HG02852 (cell line): ENCODE data around the gene DCPS.
"Not testable (repeated sequence)": the region's sequence is repeated elsewhere in the genome, so short reads cannot be mapped to it uniquely, and the experiment has no call there.

Source experiments
- ATAC-seq: cut with Tn5 transposase; IDR thresholded peaks from one replicate; pipeline ENCODE4 v1.9.1; 2021; ENCODE audit warnings: mild to moderate bottlenecking, moderate library complexity; ENCODE audit not compliant: unreplicated experiment

Gene DCPS

GRCh38 chr11:126284829-126285228, 19.0 kb upstream of the DCPS start:
- ATAC-seq, result peak; percentile 40

GRCh38 chr11:126288237-126288636, 15.6 kb upstream of the DCPS start:
- no peak for ATAC-seq

DNA sequence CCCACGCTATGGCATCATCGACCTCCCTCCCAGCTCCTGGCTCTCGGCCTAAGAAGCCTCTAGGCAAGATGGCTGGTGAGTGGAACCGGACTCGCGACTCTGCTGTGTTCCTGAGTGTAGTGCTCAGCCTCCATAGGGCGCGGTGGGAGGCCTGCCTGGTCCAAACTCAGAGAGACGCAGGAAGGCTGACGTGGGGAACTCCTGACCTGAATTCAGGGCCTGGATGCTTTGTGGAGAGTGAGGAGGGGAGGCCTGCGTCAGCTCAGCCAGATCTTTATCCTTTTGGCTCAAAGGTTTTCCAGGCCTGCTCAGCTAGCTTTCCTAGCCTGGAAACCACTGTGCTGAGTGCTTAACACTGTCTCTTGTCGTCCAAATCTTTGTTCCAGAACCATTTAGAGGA, 13.0 kb upstream of the DCPS start:
- ATAC-seq, result no peak

DNA sequence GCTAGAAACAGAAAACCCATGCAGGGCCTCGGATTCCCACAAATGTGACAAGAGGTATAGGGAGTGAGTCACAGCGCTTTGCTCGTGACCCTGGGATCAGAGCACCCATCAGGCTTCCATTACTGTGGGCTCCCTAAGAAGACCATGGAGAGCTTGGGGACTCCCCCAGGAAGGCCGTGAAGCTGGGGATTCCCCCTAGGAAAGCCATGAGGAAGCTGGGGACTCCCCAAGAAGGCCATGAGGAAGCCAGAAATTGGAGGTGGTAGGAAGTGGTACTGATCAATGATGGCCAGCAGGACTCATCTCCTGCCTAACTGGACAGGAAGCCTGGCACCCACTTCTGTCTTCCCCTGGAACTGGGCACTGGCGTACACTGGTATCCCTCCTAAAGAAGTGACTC, 10.1 kb upstream of the DCPS start:
- peak; percentile 45 for ATAC-seq

- no peak for ATAC-seq
These were observed 6.9 kb upstream of the DCPS start for GRCh38 chr11:126297004-126297403.

DNA sequence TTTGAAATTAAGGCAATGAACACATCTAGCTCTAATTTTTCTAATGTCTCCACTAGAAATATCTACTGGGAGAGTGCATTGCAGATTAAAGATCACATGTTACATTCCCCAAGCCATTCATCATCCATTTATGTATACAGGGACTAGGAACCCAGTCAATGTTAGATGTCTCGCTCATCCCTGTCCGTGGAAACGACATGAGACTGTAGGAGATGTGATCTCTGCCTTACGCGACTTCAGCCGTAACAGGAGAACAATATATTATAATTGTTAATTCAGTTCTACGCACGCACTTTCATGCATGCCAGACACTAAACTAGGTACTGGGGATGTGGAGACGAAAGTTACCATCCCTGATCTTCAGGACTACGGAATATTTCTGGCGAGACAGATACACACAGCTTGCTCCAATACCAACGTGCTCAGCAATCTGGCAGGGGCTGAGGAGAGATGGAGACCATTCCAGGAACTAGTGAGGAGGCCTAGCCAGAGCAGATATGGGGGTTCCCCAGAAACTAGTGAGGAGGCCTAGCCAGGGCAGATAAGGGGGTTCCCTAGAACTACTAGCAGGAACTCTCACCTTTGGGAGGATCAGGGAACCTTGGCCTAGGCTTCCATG, 706 bp downstream of the DCPS start:
- no peak for ATAC-seq

DNA sequence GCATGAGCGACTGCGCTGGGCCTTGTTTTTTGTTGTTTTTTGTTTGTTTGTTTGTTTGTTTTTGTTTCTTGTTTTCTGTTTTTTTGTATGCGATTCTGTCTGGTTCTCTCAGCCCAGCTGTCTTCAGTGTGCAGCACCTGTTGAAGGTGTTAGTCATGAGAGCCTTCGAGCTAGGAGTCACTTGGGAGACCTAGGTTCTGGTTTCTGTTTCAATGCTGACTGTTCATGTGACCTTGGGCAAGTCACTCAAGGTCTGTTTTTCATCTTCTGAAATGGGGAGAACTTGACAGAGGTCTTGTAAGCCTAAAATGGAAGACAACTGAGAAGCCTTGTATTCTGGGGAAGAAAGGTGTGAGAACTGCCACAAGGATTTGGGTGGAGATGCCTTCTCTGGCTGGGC, 1.8 kb downstream of the DCPS start:
- ATAC-seq, result peak; percentile 49

- ATAC-seq, result no peak
These were observed 3.8 kb downstream of the DCPS start for GRCh38 chr11:126307706-126308105.

GRCh38 chr11:126308271-126308671, 4.4 kb downstream of the DCPS start:
- no peak for ATAC-seq

DNA sequence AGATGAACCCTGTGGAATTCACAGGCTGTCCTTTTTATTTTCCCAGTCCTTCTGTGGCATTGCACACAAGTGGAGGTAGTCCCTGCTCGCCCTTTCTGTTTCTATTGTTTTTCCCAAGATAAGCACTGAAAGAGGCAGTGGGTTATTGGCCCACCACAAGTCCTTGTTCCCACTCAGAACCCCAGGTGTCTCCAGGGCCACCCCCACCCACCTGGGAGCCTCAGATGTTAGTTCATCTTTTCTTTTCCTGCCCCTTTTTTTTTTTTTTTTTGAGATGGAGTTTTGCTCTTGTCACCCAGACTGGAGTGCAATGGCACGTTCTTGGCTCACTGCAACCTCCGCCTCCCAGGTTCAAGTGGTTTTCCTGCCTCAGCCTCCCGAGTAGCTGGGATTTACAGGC, 4.9 kb downstream of the DCPS start:
- ATAC-seq, result not testable (repeated sequence)

GRCh38 chr11:126310200-126310991, 6.5 kb downstream of the DCPS start:
- no peak for ATAC-seq

- ATAC-seq, result no peak
These were observed 7.1 kb downstream of the DCPS start for GRCh38 chr11:126310992-126311310.

GRCh38 chr11:126311401-126312291, 7.8 kb downstream of the DCPS start:
- ATAC-seq, result peak; percentile 77

- ATAC-seq, result no peak
These were observed 9.1 kb downstream of the DCPS start for GRCh38 chr11:126312961-126313360.

- ATAC-seq, result no peak
These were observed 10.0 kb downstream of the DCPS start for GRCh38 chr11:126313826-126314225.

- no peak for ATAC-seq
These were observed 13.5 kb downstream of the DCPS start for GRCh38 chr11:126317432-126317755.

GRCh38 chr11:126317756-126318573, 14.1 kb downstream of the DCPS start:
- ATAC-seq, result peak; percentile 19

GRCh38 chr11:126318574-126319373, 14.9 kb downstream of the DCPS start:
- peak; percentile 89 for ATAC-seq

DNA sequence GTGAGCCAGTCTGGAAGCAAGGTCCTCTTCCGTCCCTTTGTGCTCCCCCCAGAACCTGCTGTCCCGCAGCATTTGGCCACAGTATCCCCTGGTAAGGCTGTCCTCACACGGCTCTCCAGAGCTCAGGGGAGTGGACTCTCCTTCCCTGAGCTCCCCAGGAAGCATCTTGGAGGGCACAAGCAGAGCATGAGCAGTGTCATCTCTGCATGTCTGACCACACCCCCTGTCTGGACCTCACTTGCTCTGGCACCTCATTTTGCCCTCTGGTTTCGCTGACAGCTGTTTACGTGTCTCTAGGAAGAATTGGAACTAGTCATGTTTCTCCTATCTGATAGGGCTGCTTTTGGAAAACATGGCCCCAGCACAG, 15.5 kb downstream of the DCPS start:
- no peak for ATAC-seq

GRCh38 chr11:126322996-126323395, 19.1 kb downstream of the DCPS start:
- ATAC-seq, result no peak
